IMR-90 (cell line): Measurements from ENCODE around the gene LAIR2. TPM values are rescaled to one million over a fixed set of nuclear protein-coding genes. Genes with fewer than 3 reads are reported as not detected.

Source experiments
- ATAC-seq: fragments of 200-7000 bp; cut with Tn5 transposase; 2 replicates; pipeline ENCODE4 v1.9.1; 2020; ENCODE audit warnings: low read depth, mild to moderate bottlenecking, moderate library complexity
- BruUV-seq: library from RNA; stranded (reverse); fragments of 400-500 nt; replicated peaks from 2 replicates; lab custom pipeline; 2021; lab: Mats Ljungman, UMichigan
- CTCF ChIA-PET: fragments of 300-600 bp; formaldehyde crosslinking; extraction: SDS; loops from one replicate; lab custom pipeline; 2021; ENCODE audit warnings: antibody characterized with exemption; lab: Yijun Ruan, JAX
- POLR2A ChIA-PET: fragments of 300-600 bp; sonication (Branson Sonifier 250); formaldehyde crosslinking; loops from one replicate; lab custom pipeline; 2022; ENCODE audit warnings: antibody characterized with exemption; ENCODE audit not compliant: unreplicated experiment; lab: Charles Lee
- DNase-seq: peaks from one replicate; pipeline ENCODE4 v3.0.0; 2013
- H2AFZ ChIP-seq: replicated peaks from 2 replicates; pipeline ENCODE3; 2013; ENCODE audit warnings: low read length, mild to moderate bottlenecking; ENCODE audit not compliant: poor library complexity
- H2AK5ac ChIP-seq: 2 replicates; pipeline ENCODE4 v1.6.1; 2013; ENCODE audit warnings: low read depth, low read length, inconsistent platforms
- H2AK9ac ChIP-seq: replicated peaks from 2 replicates; pipeline ENCODE3; 2013; ENCODE audit warnings: mild to moderate bottlenecking, low read depth, low read length, moderate library complexity; ENCODE audit not compliant: poor library complexity
- H2BK120ac ChIP-seq: 2 replicates; pipeline ENCODE4 v1.6.1; 2013; ENCODE audit warnings: low read depth, low read length, inconsistent platforms
- H2BK15ac ChIP-seq: 3 replicates; pipeline ENCODE4 v1.6.1; 2013; ENCODE audit warnings: low read depth, low read length, inconsistent platforms
- H2BK20ac ChIP-seq: 2 replicates; pipeline ENCODE4 v1.6.1; 2013; ENCODE audit warnings: low read depth, mild to moderate bottlenecking, inconsistent platforms, low read length, moderate library complexity
- H2BK5ac ChIP-seq: 2 replicates; pipeline ENCODE4 v1.6.1; 2013; ENCODE audit warnings: mild to moderate bottlenecking, low read depth, low read length, inconsistent platforms; ENCODE audit not compliant: poor library complexity, severe bottlenecking
- H3K14ac ChIP-seq: replicated peaks from 2 replicates; pipeline ENCODE4 v1.6.1; 2013; ENCODE audit warnings: low read depth, low read length, inconsistent platforms
- H3K18ac ChIP-seq: 2 replicates; pipeline ENCODE4 v1.6.1; 2013; ENCODE audit warnings: low read depth, low read length, control low read depth
- H3K23ac ChIP-seq: 2 replicates; pipeline ENCODE4 v1.6.1; 2013; ENCODE audit warnings: low read depth, low read length, inconsistent platforms
- H3K27ac ChIP-seq: 2 replicates; pipeline ENCODE4 v1.5.1; 2013; ENCODE audit warnings: mild to moderate bottlenecking, control low read depth, low read length; ENCODE audit not compliant: insufficient read depth
- H3K27me3 ChIP-seq: 2 replicates; pipeline ENCODE4 v1.6.1; 2013; ENCODE audit warnings: low read length; ENCODE audit not compliant: control insufficient read depth, insufficient read depth
- H3K36me3 ChIP-seq: 2 replicates; pipeline ENCODE4 v1.6.1; 2013; ENCODE audit warnings: low read length, mixed read lengths; ENCODE audit not compliant: control insufficient read depth, insufficient read depth
- H3K4ac ChIP-seq: 2 replicates; pipeline ENCODE4 v1.6.1; 2013; ENCODE audit warnings: low read depth, low read length, inconsistent platforms
- H3K4me1 ChIP-seq: 2 replicates; pipeline ENCODE4 v1.6.1; 2013; ENCODE audit warnings: low read length, mixed read lengths; ENCODE audit not compliant: control insufficient read depth, insufficient read depth
- H3K4me2 ChIP-seq: 2 replicates; pipeline ENCODE4 v1.6.1; 2013; ENCODE audit warnings: low read depth, mild to moderate bottlenecking, control low read depth, low read length, moderate library complexity
- H3K4me3 ChIP-seq: 2 replicates; pipeline ENCODE4 v1.5.1; 2013; ENCODE audit warnings: low read depth, mild to moderate bottlenecking, control low read depth, low read length, moderate library complexity; ENCODE audit not compliant: insufficient read depth
- H3K56ac ChIP-seq: 2 replicates; pipeline ENCODE4 v1.6.1; 2013; ENCODE audit warnings: low read length, inconsistent platforms; ENCODE audit not compliant: insufficient read depth; ENCODE audit errors: extremely low read depth
- H3K79me1 ChIP-seq, 2 experiments: 2 replicates each; pipeline ENCODE4 v1.6.1; 2013; ENCODE audit warnings: low read length in 2 of 2, inconsistent platforms in 1 of 2, low read depth in 1 of 2
- H3K9ac ChIP-seq: 2 replicates; pipeline ENCODE4 v1.6.1; 2013; ENCODE audit warnings: low read depth, low read length, control low read depth
- H3K9me1 ChIP-seq: 2 replicates; pipeline ENCODE4 v1.6.1; 2013; ENCODE audit warnings: low read length, inconsistent platforms; ENCODE audit not compliant: insufficient read depth
- H3K9me3 ChIP-seq: 2 replicates; pipeline ENCODE4 v1.6.1; 2013; ENCODE audit warnings: low read length; ENCODE audit not compliant: control insufficient read depth, insufficient read depth
- H4K20me1 ChIP-seq: 2 replicates; pipeline ENCODE4 v1.6.1; 2013; ENCODE audit warnings: low read length, inconsistent platforms; ENCODE audit not compliant: insufficient read depth
- H4K5ac ChIP-seq: 2 replicates; pipeline ENCODE4 v1.6.1; 2013; ENCODE audit warnings: mild to moderate bottlenecking, low read depth, low read length, control low read depth
- H4K8ac ChIP-seq, 2 experiments: 2 replicates each; pipeline ENCODE4 v1.6.1; 2013; ENCODE audit warnings: low read depth in 2 of 2, low read length in 2 of 2, control low read depth in 1 of 2, inconsistent platforms in 1 of 2
- H4K91ac ChIP-seq: 2 replicates; pipeline ENCODE4 v1.6.1; 2013; ENCODE audit warnings: low read depth, low read length, inconsistent platforms; ENCODE audit not compliant: insufficient read depth
- BHLHE40 ChIP-seq: fragments of 150-350 bp; IDR thresholded peaks from 2 replicates; pipeline ENCODE4 v1.6.1; 2016; ENCODE audit warnings: mild to moderate bottlenecking, low read depth, low read length
- CHD1 ChIP-seq: IDR thresholded peaks from 2 replicates; pipeline ENCODE4 v1.6.1; 2012; ENCODE audit warnings: low read depth, low read length, improper control_type of control experiment
- CTCF ChIP-seq: conservative IDR thresholded peaks from 2 replicates; pipeline ENCODE4 v1.5.1; 2012; ENCODE audit warnings: mild to moderate bottlenecking, low read depth, low read length, improper control_type of control experiment
- ELK1 ChIP-seq: fragments of 150-350 bp; IDR thresholded peaks from 2 replicates; pipeline ENCODE4 v1.6.1; 2016; ENCODE audit warnings: low read depth, mild to moderate bottlenecking, low read length, moderate library complexity, borderline replicate concordance
- MAZ ChIP-seq: IDR thresholded peaks from 2 replicates; pipeline ENCODE4 v1.6.1; 2012; ENCODE audit warnings: low read depth, mild to moderate bottlenecking, low read length, improper control_type of control experiment, moderate library complexity, borderline replicate concordance
- MXI1 ChIP-seq: IDR thresholded peaks from 2 replicates; pipeline ENCODE4 v1.6.1; 2012; ENCODE audit warnings: low read depth, mild to moderate bottlenecking, low read length, moderate library complexity, borderline replicate concordance
- NFE2L2 ChIP-seq: fragments of 150-350 bp; IDR thresholded peaks from 2 replicates; pipeline ENCODE4 v1.6.1; 2016; ENCODE audit warnings: low read depth, mild to moderate bottlenecking, low read length
- POLR2A ChIP-seq: IDR thresholded peaks from 2 replicates; pipeline ENCODE4 v1.6.1; 2012; ENCODE audit warnings: mild to moderate bottlenecking, low read depth, low read length
- RAD21 ChIP-seq: IDR thresholded peaks from 2 replicates; pipeline ENCODE4 v1.6.1; 2012; ENCODE audit warnings: low read length, improper control_type of control experiment
- RCOR1 ChIP-seq: IDR thresholded peaks from 2 replicates; pipeline ENCODE4 v1.6.1; 2012; ENCODE audit warnings: mild to moderate bottlenecking, low read length, improper control_type of control experiment; ENCODE audit not compliant: insufficient replicate concordance
- RFX5 ChIP-seq: IDR thresholded peaks from 2 replicates; pipeline ENCODE4 v1.8.0; 2012; ENCODE audit warnings: low read depth, mild to moderate bottlenecking, low read length, moderate library complexity
- SMC3 ChIP-seq: fragments of 150-350 bp; IDR thresholded peaks from 2 replicates; pipeline ENCODE4 v1.6.1; 2016; ENCODE audit warnings: low read depth, mild to moderate bottlenecking, antibody characterized with exemption, low read length, moderate library complexity
- USF2 ChIP-seq: fragments of 150-350 bp; IDR thresholded peaks from 2 replicates; pipeline ENCODE4 v1.6.1; 2017; ENCODE audit warnings: mild to moderate bottlenecking, antibody characterized with exemption, low read length, low read depth
- WGBS, 2 experiments: methylation state at CpG; one replicate each; pipeline versions ENCODE4 v1.1.5 to v1.1.7; 2013; ENCODE audit warnings: missing lambda C conversion rate in 2 of 2; ENCODE audit not compliant: insufficient read length in 1 of 2; ENCODE audit errors: extremely low coverage in 2 of 2; 5-methylcytosine and 5-hydroxymethylcytosine counted together
- dilution Hi-C: fragments of 300-500 bp; cut with HindIII; formaldehyde crosslinking; loops from one replicate; pipeline ENCODE4 v1.14.3; 2018; ENCODE audit warnings: low sequenced_read_pairs; ENCODE audit not compliant: unreplicated experiment
- in situ Hi-C: fragments of 300-500 bp; cut with MboI; formaldehyde crosslinking; loops from 3 replicates; pipeline ENCODE4 v1.14.3; 2019; ENCODE audit warnings: low sequenced_read_pairs, inconsistent platforms, mixed read lengths
- intact Hi-C: fragments of 100-400 bp; cut with micrococcal nuclease; formaldehyde crosslinking; loops from 2 replicates; pipeline ENCODE4 v1.10.0; 2022
- polyA plus RNA-seq, 3 experiments: library from polyadenylated mRNA; depleted of rRNA; stranded (reverse); fragments of >200 nt; gene quantifications; 2 replicates each; pipeline ENCODE4 v1.2.3, GENCODE V29; 2012; ENCODE audit warnings: low replicate concordance in 1 of 3
- total RNA-seq: library from RNA; depleted of rRNA; stranded (reverse); fragments of >200 nt; gene quantifications from 2 replicates; pipeline ENCODE4 v1.2.3, GENCODE V29; 2012

Gene LAIR2
- total and polyA plus RNA-seq, 2 of the 4 experiments (the other 2 are of a cell fraction), result not detected

GRCh38 chr19:54493967-54494585 lies 8.6 kb upstream of the LAIR2 start:
- ATAC-seq, result no peak
- intact Hi-C loops (no loop called here), dilution Hi-C loops (no loop called here), in situ Hi-C loops (no loop called here)
- Histone ChIP-seq H2BK120ac (no peak overlapping the region), H3K27me3 (no peaks in the 10 kb centered on the region), H2AFZ (no peak overlapping the region), H4K20me1 (no peaks in the 10 kb centered on the region), H3K4me3 (no peak overlapping the region), H3K4me1 (no peaks in the 10 kb centered on the region), H4K5ac (no peak overlapping the region), H3K9ac (no peak overlapping the region), H3K18ac (no peak overlapping the region), H3K4me2 (no peak overlapping the region), H2BK5ac (no peak overlapping the region), H3K9me3 (no peaks in the 10 kb centered on the region), H3K23ac (no peak overlapping the region), H2BK15ac (no peak overlapping the region), H3K27ac (no peak overlapping the region), H3K36me3 (no peaks in the 10 kb centered on the region), H3K79me1 (no peaks in the 10 kb centered on the region), H2BK20ac (no peak overlapping the region), H4K91ac (no peak overlapping the region), H3K14ac (no peak overlapping the region), H3K56ac (no peak overlapping the region), H3K4ac (no peak overlapping the region), H3K9me1 (no peaks in the 10 kb centered on the region; the same call in 1 of the 2 replicates), H2AK5ac (no peak overlapping the region), H4K8ac (no peak overlapping the region), H2AK9ac (no peak overlapping the region)
- POLR2A ChIA-PET, result no interaction called here
- no peak for DNase-seq
- WGBS, 2 experiments, result 78% methylated on average over 2 of the region's 10 CpGs; no CpG with 5 or more reads in 1 of the 2 experiments
- no TSS peak for BruUV-seq
- no peak for TF ChIP-seq RAD21
- TF ChIP-seq MAZ, result no peak
- TF ChIP-seq NFE2L2, result no peak
- no peak for TF ChIP-seq RFX5
- no peak for TF ChIP-seq USF2
- TF ChIP-seq POLR2A, result no peak
- no peak for TF ChIP-seq BHLHE40
- TF ChIP-seq CTCF, result no peak
- no peak for TF ChIP-seq RCOR1
- no peak for TF ChIP-seq MXI1
- no peak for TF ChIP-seq ELK1
- no peak for TF ChIP-seq SMC3
- TF ChIP-seq CHD1, result no peak
- CTCF ChIA-PET, result no interaction called here
